SU-DHL-6 (cell line): ENCODE measurements around the gene MYL6B.

Experiments used
- EZH2phosphoT487 ChIP-seq: fragments of 200-600 bp; sonication (generic), shearing (Covaris generic); conservative IDR thresholded peaks from 2 replicates; pipeline ENCODE4 v1.6.1; 2018; ENCODE audit warnings: mild to moderate bottlenecking, antibody characterized with exemption, low read length, moderate library complexity, mixed read lengths
- TF ChIP-seq, protein P1 (sequence below): fragments of 200-600 bp; sonication (generic); IDR thresholded peaks from one replicate; pipeline ENCODE4 v1.5.1; 2017; ENCODE audit warnings: antibody characterized with exemption, mild to moderate bottlenecking, low read length, moderate library complexity; ENCODE audit not compliant: insufficient read depth, poor library complexity, severe bottlenecking

DNA sequence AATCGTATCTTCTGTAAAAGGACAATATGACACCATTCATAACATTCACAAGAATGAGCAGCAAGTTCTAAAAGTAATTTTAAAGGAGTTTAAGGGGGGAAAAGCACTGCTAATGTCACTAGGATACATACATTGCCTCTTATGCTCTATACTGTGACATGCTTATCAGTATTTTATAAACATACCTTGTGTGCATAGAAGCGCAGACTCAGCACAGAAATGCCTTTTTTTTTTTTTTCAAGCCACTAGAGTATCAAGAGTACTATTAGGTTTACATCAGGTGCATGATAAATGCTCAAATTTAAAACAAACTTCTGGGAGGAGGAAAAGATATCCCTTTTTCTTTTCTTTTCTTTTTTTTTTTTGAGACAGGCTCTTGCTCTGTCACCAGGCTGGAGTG is 50.5 kb downstream of the MYL6B start:
- TF ChIP-seq, protein P1, sequence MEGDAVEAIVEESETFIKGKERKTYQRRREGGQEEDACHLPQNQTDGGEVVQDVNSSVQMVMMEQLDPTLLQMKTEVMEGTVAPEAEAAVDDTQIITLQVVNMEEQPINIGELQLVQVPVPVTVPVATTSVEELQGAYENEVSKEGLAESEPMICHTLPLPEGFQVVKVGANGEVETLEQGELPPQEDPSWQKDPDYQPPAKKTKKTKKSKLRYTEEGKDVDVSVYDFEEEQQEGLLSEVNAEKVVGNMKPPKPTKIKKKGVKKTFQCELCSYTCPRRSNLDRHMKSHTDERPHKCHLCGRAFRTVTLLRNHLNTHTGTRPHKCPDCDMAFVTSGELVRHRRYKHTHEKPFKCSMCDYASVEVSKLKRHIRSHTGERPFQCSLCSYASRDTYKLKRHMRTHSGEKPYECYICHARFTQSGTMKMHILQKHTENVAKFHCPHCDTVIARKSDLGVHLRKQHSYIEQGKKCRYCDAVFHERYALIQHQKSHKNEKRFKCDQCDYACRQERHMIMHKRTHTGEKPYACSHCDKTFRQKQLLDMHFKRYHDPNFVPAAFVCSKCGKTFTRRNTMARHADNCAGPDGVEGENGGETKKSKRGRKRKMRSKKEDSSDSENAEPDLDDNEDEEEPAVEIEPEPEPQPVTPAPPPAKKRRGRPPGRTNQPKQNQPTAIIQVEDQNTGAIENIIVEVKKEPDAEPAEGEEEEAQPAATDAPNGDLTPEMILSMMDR, result no peak
- TF ChIP-seq EZH2phosphoT487, result no peak
